Subcutaneous adipose tissue (tissue), 4 donors: Measurements from ENCODE around the gene SYT12. TPM values are rescaled to one million over a fixed set of nuclear protein-coding genes. Genes with fewer than 3 reads are reported as not detected.

Experiments used
- total RNA-seq, 4 donors: library from RNA; depleted of rRNA; stranded (reverse); fragments of >200 nt; gene quantifications; one replicate each; pipeline ENCODE4 v1.1.0, GENCODE V29; 2016
- TF ChIP-seq, protein P1 (sequence below): fragments of 450-650 bp; IDR thresholded peaks from one replicate; pipeline ENCODE4 v1.5.1; 2016; ENCODE audit warnings: low read depth, mild to moderate bottlenecking, control low read depth, antibody characterized with exemption, moderate library complexity

The SYT12 gene
- total RNA-seq, 4 donors from 2014 or later: 0.16 to 0.44 (median 0.36) TPM

DNA sequence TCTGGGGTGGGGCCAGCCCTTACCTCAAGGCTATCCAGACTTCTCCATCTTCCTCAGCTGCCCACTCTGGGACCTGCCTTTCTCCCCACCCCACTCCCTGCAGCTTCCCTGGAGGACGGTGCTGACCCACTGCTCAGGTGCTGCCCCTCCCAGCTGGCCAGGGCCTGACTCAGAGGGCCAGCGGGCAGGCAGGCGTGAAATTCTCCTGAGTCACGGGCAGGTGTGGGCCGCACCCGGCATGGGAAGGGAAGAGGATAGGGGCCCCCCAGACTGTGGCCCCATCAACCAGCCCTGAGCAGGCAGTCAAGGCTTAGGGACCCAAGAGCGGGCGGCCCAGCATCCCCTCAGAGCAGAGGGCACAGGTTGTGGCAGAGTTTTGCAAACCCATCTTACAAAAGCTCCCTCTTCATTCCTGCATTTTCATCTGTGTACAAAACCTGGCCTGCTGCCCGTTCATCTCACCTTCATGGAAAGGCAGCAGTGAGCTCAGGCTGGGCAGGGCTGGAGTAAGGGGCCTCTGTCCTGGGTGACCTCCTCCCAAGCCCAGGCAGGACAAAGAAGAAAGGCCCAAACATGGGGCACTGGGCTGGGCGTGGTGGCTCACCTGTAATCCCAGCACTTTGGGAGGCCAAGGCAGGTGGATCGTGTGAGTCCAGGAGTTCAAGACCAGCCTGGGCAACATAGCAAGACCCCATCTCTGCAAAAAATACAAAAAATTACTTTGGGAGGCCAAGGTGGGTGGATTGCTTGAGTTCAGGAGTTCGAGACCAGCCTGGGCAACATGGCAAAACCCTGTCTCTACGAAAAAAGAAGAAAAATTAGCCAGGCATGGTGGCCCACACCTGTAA, 39.8 kb downstream of the SYT12 start:
- TF ChIP-seq, protein P1, sequence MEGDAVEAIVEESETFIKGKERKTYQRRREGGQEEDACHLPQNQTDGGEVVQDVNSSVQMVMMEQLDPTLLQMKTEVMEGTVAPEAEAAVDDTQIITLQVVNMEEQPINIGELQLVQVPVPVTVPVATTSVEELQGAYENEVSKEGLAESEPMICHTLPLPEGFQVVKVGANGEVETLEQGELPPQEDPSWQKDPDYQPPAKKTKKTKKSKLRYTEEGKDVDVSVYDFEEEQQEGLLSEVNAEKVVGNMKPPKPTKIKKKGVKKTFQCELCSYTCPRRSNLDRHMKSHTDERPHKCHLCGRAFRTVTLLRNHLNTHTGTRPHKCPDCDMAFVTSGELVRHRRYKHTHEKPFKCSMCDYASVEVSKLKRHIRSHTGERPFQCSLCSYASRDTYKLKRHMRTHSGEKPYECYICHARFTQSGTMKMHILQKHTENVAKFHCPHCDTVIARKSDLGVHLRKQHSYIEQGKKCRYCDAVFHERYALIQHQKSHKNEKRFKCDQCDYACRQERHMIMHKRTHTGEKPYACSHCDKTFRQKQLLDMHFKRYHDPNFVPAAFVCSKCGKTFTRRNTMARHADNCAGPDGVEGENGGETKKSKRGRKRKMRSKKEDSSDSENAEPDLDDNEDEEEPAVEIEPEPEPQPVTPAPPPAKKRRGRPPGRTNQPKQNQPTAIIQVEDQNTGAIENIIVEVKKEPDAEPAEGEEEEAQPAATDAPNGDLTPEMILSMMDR: no peak

DNA sequence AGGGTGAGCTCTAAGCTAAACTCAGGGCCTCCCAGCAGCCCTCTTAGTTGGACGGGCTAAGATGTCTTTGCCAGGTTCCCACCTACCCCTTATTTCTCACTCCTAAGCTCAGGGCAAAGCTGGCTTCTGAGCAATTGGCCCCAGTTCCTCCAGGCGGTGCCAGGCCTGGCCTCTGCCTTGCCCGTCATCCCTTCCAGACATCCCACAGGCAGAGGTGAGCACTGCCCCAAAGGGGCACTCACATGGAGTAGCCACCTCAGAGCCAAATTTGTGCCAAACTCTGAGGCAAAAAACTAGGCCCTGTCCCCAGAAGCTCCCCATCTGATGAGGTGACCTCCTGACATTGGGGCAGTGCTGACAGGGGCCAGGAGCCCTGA, 43.4 kb downstream of the SYT12 start:
- TF ChIP-seq, protein P1: no peak

GRCh38 chr11:67071420-67072284, 48.7 kb downstream of the SYT12 start:
- TF ChIP-seq, protein P1: no peak

GRCh38 chr11:67072295-67072694, 49.4 kb downstream of the SYT12 start:
- TF ChIP-seq, protein P1: no peak

DNA sequence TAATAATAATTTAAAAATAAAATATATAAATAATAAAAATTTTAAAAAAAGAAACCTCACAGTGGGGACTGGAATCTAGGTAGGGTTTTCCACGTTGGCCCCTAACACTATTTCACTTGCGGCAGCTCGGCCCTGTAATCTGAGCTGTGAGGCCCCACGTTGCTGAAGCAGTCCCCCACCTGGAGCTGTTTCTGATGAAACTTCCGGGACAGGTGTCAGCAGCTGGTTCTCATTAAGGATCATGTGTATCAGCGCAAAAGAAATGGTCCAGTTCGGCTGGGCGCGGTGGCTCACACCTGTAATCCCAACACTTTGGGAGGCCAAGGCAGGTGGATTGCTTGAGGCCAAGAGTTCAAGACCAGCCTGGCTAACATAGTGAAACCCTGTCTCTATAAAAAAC, 51.0 kb downstream of the SYT12 start:
- TF ChIP-seq, protein P1: no peak

GRCh38 chr11:67076202-67076601, 53.3 kb downstream of the SYT12 start:
- TF ChIP-seq, protein P1: no peak
